Measurements from ENCODE around the gene DRC1. TPM values are rescaled to one million over a fixed set of nuclear protein-coding genes. Genes with fewer than 3 reads are reported as not detected.

Gene DRC1
- total and polyA plus RNA-seq, 8 donors: 0.92 to 7.9 (median 4.5) TPM; not detected in 1

GRCh38 chr2:26356771-26357170, 44.9 kb upstream of the DRC1 start:
- Histone ChIP-seq H3K4me1 (no peaks in the 10 kb centered on the region), H3K9me3 (no peaks in the 10 kb centered on the region), H3K27ac (no peak overlapping the region), H3K27me3 (no peaks in the 10 kb centered on the region), H3K36me3 (peaks cover 0 to 6% of the 10 kb centered on the region in 2 donors), H3K4me3 (no peak overlapping the region)
- DNase-seq: no peak
- no peak for ATAC-seq
- no peak for TF ChIP-seq CTCF (IDR thresholded peaks at IDR 0.05)
- intact Hi-C loops (cut with DNase I): no loop called here

- Histone ChIP-seq H3K4me1 (no peaks in the 10 kb centered on the region), H3K9me3 (no peaks in the 10 kb centered on the region), H3K36me3 (peaks cover 0 to 11% of the 10 kb centered on the region in 2 donors), H3K4me3 (no peak overlapping the region), H3K27ac (no peak overlapping the region), H3K27me3 (no peaks in the 10 kb centered on the region)
- intact Hi-C loops (cut with DNase I): no loop called here
- no peak for TF ChIP-seq CTCF (IDR thresholded peaks at IDR 0.05)
- DNase-seq (no peak), ATAC-seq (no peak)
These were observed 41.7 kb upstream of the DRC1 start for GRCh38 chr2:26359886-26360473.

DNA sequence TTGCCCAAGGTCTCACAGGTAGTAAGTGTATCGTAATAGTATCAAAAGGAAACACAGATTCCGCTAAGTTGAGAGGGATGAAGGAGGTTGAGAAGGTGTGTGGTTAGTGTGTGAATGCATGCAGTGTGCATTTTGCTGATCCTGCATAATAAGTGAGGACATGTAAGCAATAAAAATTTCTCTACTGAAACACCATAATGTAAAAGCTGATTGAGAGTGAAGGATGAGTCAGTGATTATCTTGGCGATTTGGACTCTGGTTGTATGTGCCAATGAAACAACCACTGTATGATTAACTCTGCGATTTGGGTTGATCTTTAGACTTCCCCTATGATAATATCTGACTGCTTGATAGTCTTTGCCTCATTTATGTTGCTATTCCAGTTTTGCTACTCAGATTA, 38.4 kb upstream of the DRC1 start:
- ATAC-seq: no peak
- Histone ChIP-seq H3K4me1 (no peaks in the 10 kb centered on the region), H3K27me3 (no peaks in the 10 kb centered on the region), H3K9me3 (no peaks in the 10 kb centered on the region), H3K36me3 (peaks cover 0 to 30% of the 10 kb centered on the region in 2 donors), H3K4me3 (no peak overlapping the region), H3K27ac (no peak overlapping the region)
- intact Hi-C loops (cut with DNase I): no loop called here
- no peak for TF ChIP-seq CTCF (IDR thresholded peaks at IDR 0.05)
- DNase-seq: no peak

DNA sequence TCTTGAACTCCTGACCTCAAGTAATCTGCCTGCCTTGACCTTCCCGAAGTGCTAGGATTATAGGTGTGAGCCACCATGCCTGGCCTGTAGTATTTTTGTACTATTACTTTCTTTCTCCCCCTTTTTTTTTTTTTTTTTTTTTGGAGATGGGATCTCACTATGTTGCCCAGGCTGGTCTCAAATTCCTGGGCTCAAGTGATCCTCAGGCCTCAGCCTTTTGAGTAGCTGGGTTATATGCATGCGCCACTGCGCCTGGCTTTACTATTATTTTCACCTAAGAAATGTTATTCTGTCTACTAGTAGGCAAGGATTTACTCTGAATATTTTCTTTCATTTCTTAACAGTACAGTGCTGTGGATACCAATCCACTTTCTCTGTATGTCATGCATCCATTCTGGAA, 37.8 kb upstream of the DRC1 start:
- no peaks in the 10 kb centered on the region for H3K9me3 ChIP-seq
- no peak overlapping the region for H3K27ac ChIP-seq
- H3K27me3 ChIP-seq: no peaks in the 10 kb centered on the region
- ATAC-seq: no peak
- no peak overlapping the region for H3K4me3 ChIP-seq
- no peak for DNase-seq
- no peak for TF ChIP-seq CTCF (IDR thresholded peaks at IDR 0.05)
- intact Hi-C loops (cut with DNase I): no loop called here
- H3K36me3 ChIP-seq: peaks cover 0 to 35% of the 10 kb centered on the region in 2 donors
- no peaks in the 10 kb centered on the region for H3K4me1 ChIP-seq

DNA sequence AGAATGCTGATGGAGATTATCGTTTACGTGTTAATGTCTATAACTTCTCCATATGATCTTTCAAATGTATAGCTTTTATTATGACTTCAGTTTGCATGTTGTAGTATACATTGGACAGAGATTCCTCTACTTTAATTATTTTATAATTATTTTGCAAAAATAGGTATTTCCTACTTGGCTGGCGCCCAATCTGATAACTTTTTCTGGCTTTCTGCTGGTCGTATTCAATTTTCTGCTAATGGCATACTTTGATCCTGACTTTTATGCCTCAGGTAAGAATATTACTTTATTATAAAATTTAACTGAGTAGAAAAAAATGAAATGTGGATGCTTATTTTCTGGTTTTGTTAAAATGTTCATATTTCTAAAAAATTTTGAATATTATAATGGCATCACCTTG, 37.1 kb upstream of the DRC1 start:
- no peaks in the 10 kb centered on the region for H3K4me1 ChIP-seq
- no peak for TF ChIP-seq CTCF (IDR thresholded peaks at IDR 0.05)
- DNase-seq (no peak), ATAC-seq (no peak)
- no peaks in the 10 kb centered on the region for H3K27me3 ChIP-seq
- H3K4me3 ChIP-seq: no peak overlapping the region
- H3K36me3 ChIP-seq: peaks cover 0 to 42% of the 10 kb centered on the region in 2 donors
- intact Hi-C loops (cut with DNase I): no loop called here
- H3K27ac ChIP-seq: no peak overlapping the region
- H3K9me3 ChIP-seq: no peaks in the 10 kb centered on the region

All from left lung (tissue), 10 donors.